ENCODE data around the gene TCOF1. TPM values are rescaled to one million over a fixed set of nuclear protein-coding genes. Genes with fewer than 3 reads are reported as not detected.

TCOF1 gene
- total RNA-seq, 2 donors from 2014 or later, result 55.5 to 62.3 TPM

DNA sequence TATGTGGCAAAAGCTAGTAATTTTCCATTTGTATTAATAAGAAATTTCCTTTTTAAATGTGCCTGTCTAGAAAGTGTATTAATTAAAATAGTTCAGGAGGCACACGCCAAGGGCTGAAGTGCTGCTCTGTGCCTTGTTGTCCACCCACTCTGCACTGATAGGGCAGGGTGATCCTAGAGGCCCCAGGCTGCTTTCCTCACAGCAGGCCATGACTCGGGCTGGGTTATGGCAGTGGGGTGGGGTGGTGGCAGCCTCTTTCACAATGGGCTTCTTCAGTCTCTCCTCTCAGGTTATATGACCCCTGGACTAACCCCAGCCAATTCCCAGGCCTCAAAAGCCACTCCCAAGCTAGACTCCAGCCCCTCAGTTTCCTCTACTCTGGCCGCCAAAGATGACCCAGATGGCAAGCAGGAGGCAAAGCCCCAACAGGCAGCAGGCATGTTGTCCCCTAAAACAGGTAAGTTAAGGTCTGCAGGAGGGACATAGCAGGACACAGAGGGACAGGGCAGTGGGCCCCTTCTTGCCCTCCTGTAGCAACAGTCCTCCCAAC is 35.7 kb downstream of the TCOF1 start:
- H3K4me3 Mint-ChIP-seq, result no peak overlapping the region
- H3K36me3 Mint-ChIP-seq (ENCODE audit: insufficient read depth in 2 of 2), result peaks cover 8 to 23% of the 10 kb centered on the region in 2 donors
- H3K27ac Mint-ChIP-seq, result no peak overlapping the region
- H3K9me3 Mint-ChIP-seq, result no peaks in the 10 kb centered on the region
- DNase-seq, result no peak
- no peak for ATAC-seq (replicated peaks in 1 of 2)
- no peaks in the 10 kb centered on the region for H3K4me1 Mint-ChIP-seq (ENCODE audit: low read depth)
- H3K27me3 Mint-ChIP-seq (ENCODE audit: low read depth), result no peaks in the 10 kb centered on the region

DNA sequence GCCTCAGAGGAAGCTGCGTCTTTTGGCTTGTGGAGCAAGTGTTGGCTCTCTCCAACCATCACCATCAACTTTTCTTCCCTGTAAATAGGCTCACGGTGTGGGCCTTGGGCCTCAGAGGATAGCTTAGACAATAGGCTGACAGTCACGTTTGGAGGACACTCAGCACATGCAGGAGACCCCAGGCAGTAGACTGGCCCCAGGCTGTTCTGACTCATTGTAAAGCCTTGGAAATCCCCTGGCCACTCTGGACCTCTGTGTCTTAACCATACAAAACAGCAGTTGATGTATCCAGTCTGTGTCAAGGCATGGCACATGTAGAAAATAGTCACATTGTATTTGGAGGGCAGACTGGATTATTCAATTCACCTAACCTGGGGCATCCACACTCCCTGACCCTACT is 36.6 kb downstream of the TCOF1 start:
- no peaks in the 10 kb centered on the region for H3K9me3 Mint-ChIP-seq
- H3K27me3 Mint-ChIP-seq (ENCODE audit: low read depth), result no peaks in the 10 kb centered on the region
- H3K36me3 Mint-ChIP-seq (ENCODE audit: insufficient read depth in 2 of 2), result peaks cover 8 to 21% of the 10 kb centered on the region in 2 donors
- H3K4me1 Mint-ChIP-seq (ENCODE audit: low read depth), result no peaks in the 10 kb centered on the region
- H3K4me3 Mint-ChIP-seq, result no peak overlapping the region
- ATAC-seq (replicated peaks in 1 of 2) (peak; percentile 59), DNase-seq (no peak)
- peak overlapping the region; percentile 71 for H3K27ac Mint-ChIP-seq

DNA sequence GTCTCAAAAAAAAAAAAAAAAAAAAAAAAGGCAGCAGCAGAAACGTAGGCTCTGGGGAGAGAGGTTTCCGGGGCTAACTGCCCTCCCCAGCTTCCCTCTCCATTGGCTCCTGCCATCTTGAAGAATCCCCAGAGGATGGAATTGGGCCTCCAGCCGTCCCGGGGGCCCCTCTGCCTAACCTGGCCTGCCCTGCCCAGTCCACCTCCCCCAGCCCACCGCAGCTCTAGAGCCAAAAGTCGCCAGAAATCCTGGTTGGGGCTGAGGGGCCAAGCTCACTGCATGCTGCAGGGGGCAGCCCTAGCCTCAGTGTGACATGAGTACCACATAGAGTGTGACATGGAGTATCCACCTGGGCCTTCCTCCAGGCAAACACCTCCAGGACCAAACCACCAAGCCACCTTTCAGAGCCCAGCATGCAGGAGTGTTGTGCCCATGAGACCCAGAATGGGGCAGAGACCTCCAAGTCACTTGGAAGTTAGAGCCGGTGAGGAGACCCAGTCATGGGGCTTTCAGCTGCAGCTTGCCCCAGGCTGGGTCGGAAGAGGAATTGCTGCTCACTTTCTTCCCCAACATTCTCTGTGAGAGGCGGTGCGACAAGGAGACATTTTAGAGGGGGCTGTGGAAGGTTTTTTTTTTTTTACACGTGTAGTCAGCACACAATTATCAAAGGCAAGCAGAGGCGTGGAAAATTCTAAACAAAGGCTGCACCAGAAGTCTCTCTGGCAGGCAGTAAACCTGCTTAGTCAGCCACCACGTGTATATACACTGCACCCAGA is 37.6 kb downstream of the TCOF1 start:
- DNase-seq, result no peak
- Mint-ChIP-seq H3K36me3 (ENCODE audit: insufficient read depth in 2 of 2) (peaks cover 8 to 20% of the 10 kb centered on the region in 2 donors), H3K4me1 (ENCODE audit: low read depth) (no peaks in the 10 kb centered on the region), H3K4me3 (no peak overlapping the region), H3K9me3 (no peaks in the 10 kb centered on the region), H3K27me3 (ENCODE audit: low read depth) (no peaks in the 10 kb centered on the region), H3K27ac (peak overlapping the region; percentile 65)
- no peak for ATAC-seq (replicated peaks in 1 of 2)

DNA sequence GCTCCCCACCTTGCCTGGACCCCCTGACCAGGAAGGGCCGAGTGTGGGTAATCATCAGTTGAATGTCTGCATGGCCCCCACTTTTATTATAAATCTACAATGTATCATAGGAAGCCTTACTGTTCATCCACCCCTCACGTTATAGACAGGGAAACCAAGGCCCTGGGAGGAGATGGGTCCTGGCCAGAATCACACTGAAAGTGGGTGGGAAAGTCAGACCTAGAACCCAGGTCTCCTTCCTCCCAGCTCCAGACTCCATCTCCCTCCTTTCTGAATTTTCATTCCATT is 38.1 kb downstream of the TCOF1 start:
- no peak overlapping the region for H3K4me3 Mint-ChIP-seq
- no peaks in the 10 kb centered on the region for H3K4me1 Mint-ChIP-seq (ENCODE audit: low read depth)
- H3K36me3 Mint-ChIP-seq (ENCODE audit: insufficient read depth in 2 of 2), result peaks cover 8 to 22% of the 10 kb centered on the region in 2 donors
- H3K27me3 Mint-ChIP-seq (ENCODE audit: low read depth), result no peaks in the 10 kb centered on the region
- DNase-seq (no peak), ATAC-seq (replicated peaks in 1 of 2) (no peak)
- peak overlapping the region; percentile 34 for H3K27ac Mint-ChIP-seq
- no peaks in the 10 kb centered on the region for H3K9me3 Mint-ChIP-seq

DNA sequence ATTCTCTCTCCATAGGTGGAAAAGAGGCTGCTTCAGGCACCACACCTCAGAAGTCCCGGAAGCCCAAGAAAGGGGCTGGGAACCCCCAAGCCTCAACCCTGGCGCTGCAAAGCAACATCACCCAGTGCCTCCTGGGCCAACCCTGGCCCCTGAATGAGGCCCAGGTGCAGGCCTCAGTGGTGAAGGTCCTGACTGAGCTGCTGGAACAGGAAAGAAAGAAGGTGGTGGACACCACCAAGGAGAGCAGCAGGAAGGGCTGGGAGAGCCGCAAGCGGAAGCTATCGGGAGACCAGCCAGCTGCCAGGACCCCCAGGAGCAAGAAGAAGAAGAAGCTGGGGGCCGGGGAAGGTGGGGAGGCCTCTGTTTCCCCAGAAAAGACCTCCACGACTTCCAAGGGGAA is 38.8 kb downstream of the TCOF1 start:
- DNase-seq (no peak), ATAC-seq (replicated peaks in 1 of 2) (no peak)
- H3K27me3 Mint-ChIP-seq (ENCODE audit: low read depth), result no peaks in the 10 kb centered on the region
- H3K4me3 Mint-ChIP-seq, result no peak overlapping the region
- no peaks in the 10 kb centered on the region for H3K9me3 Mint-ChIP-seq
- H3K4me1 Mint-ChIP-seq (ENCODE audit: low read depth), result no peaks in the 10 kb centered on the region
- H3K27ac Mint-ChIP-seq, result peak overlapping the region; percentile 34
- H3K36me3 Mint-ChIP-seq (ENCODE audit: insufficient read depth in 2 of 2), result peaks cover 8 to 22% of the 10 kb centered on the region in 2 donors

DNA sequence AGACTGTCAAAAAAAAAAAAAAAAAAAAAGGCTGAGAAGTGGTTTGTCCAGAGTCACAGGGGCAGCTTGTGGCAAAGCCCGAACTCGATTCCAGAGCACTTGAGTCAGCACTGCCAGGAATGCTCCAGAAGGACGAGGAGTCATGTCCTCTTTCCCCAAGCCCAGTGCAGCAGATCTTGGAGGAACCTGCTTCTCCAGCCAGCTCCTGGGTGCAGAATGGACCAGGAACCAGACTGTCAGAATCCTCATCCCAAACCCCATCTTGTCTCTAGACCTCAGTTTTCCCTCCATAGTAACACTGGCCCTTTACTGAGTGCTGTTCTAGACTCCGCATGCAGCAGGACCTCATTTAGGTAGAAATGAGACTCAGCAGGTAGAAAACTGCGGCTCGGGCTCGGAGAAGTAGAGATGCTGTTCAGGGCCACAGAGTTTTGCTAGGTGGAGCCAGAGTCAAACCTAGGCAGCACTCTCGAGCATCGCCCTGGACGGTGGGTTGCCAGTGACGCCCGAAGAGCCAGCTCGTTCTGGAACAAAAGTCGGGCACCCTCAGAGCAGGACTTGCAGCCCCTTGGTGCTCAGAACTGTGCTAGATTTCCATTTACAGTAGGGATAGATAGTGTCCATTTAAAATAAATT is 39.8 kb downstream of the TCOF1 start:
- Mint-ChIP-seq H3K36me3 (ENCODE audit: insufficient read depth in 2 of 2) (peaks cover 8 to 20% of the 10 kb centered on the region in 2 donors), H3K4me1 (ENCODE audit: low read depth) (no peaks in the 10 kb centered on the region), H3K9me3 (no peaks in the 10 kb centered on the region), H3K27me3 (ENCODE audit: low read depth) (no peaks in the 10 kb centered on the region), H3K4me3 (no peak overlapping the region), H3K27ac (no peak overlapping the region)
- ATAC-seq (replicated peaks in 1 of 2) (no peak), DNase-seq (no peak)

DNA sequence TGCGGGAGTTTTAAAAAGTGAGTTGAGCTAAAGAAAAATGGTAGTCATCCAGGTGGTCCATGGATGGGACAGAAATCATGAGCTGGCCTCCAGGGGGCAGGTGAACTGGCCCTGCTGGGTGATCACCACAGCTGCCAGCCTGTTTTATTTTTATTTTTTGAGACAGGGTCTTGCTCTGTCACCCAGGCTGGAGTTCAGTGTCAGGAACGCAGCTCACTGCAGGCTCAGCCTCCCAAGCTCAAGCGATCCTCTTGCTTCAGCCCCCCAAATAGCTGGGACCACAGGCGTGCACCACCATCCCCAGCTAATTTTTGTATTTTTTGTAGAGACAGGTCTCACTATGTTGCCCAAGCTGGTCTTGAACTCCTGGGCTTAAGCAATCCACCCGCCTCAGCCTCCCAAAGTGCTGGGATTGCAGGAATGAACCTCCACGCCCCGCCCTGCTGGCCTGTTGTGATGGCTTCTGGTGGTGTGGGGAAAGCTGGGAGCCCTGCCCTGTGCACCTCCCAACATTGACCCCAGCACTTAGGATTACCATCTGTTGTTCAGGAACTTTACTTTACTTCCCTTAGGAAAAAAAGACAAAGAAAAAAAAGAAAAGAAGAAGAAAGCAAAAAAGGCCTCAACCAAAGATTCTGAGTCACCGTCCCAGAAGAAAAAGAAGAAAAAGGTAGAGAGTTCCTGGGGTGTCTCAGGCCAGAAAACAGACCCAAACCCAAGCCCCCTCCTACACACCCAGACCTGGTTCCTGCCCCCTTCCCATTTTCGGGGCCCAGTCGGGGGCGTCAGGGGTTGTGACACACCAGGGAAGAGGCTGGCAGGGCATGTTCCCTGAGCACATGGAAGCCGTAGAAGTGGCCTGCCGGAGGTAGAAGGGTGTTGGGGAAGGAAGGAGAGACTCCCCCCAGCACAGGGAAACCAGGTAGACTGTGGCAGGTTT is 40.6 kb downstream of the TCOF1 start:
- no peak overlapping the region for H3K4me3 Mint-ChIP-seq
- DNase-seq (no peak), ATAC-seq (replicated peaks in 1 of 2) (peak in 1 of 2 donors; percentile 14)
- no peaks in the 10 kb centered on the region for H3K4me1 Mint-ChIP-seq (ENCODE audit: low read depth)
- H3K27ac Mint-ChIP-seq, result no peak overlapping the region
- no peaks in the 10 kb centered on the region for H3K27me3 Mint-ChIP-seq (ENCODE audit: low read depth)
- no peaks in the 10 kb centered on the region for H3K9me3 Mint-ChIP-seq
- H3K36me3 Mint-ChIP-seq (ENCODE audit: insufficient read depth in 2 of 2), result peaks cover 8 to 25% of the 10 kb centered on the region in 2 donors

DNA sequence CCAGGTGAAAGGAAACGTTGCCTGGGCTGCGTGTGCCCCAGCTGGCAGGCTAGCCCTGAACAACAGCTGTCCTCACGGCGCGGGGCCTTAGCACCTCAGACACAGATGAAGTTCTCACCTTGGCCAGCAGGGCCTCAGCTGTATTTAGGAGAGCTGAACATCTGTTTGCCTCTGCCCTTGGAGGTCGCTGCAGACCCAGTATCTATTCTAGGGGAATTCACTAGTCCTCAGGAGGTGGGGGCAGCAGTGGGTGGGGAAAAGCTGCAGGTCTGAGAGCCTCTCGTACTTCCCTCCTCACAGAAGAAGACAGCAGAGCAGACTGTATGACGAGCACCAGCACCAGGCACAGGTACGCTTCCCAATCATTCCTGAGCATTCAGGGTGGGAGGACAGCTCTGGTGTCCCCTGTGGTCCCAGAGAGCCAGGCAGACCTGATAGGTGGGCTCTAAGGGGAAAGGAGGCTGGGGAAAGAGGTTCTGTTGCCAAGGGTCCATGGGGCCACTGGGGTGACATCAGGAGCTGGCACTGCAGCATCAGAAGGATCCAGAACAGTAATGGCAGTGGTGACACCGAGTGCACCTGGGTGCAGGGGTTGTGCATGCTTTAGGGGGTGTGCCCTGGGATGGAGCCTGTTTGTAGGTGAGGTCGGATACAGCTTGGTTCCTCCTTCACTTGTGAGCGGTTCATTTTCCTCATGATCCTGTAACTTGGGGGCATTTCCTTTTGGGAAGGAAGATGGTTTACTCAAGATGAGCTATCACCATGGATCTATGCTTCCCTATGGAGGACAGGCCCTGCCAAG is 41.4 kb downstream of the TCOF1 start:
- ATAC-seq (replicated peaks in 1 of 2) (peak; percentile 40 to 45), DNase-seq (peak in 1 of 2 donors; percentile 22)
- Mint-ChIP-seq H3K36me3 (ENCODE audit: insufficient read depth in 2 of 2) (peaks cover 8 to 23% of the 10 kb centered on the region in 2 donors), H3K9me3 (no peaks in the 10 kb centered on the region), H3K27ac (no peak overlapping the region), H3K4me3 (no peak overlapping the region), H3K27me3 (ENCODE audit: low read depth) (no peaks in the 10 kb centered on the region), H3K4me1 (ENCODE audit: low read depth) (no peaks in the 10 kb centered on the region)

DNA sequence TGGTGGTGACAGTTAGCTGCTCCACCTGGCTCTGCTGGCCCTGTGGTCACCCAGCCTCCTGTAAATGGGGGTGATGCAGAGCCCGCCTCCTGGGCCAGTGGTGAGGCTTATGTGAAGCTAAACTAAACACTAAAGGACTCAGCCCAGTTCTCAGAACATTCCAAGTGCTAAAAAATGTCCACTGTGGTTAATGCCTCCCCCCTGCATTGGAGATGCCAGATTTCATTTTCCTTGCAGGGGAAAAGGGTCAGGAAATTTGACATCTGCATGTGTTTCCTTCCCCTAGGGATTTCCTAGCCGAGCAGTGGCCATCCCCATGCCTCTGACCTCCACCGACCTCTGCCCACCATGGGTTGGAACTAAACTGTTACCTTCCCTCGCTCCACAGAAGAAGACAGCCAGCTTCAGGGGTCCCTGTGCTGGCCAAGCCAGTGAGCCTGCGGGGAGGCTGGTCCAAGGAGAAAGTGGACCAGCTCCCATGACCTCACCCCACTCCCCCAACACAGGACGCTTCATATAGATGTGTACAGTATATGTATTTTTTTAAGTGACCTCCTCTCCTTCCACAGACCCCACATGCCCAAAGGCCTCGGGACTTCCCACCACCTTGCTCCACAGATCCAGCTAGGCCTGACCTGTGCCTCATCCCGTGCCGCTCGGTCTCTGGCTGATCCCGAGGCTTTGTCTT is 42.2 kb downstream of the TCOF1 start:
- no peak for ATAC-seq (replicated peaks in 1 of 2)
- H3K9me3 Mint-ChIP-seq, result no peaks in the 10 kb centered on the region

DNA sequence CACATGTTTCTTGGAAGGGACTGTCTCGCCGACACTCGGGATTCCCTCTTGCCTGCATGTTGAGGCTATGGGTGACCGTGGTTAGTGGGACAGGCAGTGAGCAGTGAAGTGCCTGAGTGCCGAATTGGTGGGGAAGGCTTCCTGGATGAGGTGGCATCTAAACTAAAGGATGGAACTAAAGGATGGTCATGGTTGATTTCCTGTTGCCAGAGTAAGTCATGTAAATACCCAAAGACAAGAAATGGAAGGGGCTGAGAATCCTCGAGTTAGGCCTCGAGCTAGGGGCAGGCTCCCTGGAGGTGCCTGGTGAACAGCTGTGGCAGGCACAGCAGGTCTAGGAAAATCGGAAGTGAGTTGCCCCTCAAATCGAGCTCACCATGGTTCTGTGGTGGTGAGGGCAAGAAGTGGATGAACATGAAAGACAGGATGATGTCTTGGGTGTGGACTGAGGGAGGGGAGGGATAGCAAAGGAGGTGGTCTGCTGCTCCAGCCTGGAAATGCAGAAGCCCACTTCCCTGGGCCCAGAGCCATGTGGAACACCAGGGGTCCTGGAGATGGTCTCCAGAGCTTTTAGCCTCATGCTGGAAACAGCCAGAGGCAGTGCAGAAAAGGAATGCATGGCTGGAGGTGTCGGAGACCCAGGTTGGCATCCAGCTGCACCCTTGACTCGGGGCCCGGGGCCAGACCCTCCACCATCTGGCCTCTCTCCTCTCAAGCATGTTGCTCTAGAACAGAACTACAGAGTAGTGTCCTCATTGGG is 43.0 kb downstream of the TCOF1 start:
- DNase-seq (no peak), ATAC-seq (replicated peaks in 1 of 2) (no peak)
- no peak overlapping the region for H3K4me3 Mint-ChIP-seq
- H3K27ac Mint-ChIP-seq, result peak overlapping the region; percentile 34
- H3K9me3 Mint-ChIP-seq, result no peaks in the 10 kb centered on the region
- H3K4me1 Mint-ChIP-seq (ENCODE audit: low read depth), result no peaks in the 10 kb centered on the region
- peaks cover 4 to 19% of the 10 kb centered on the region in 2 donors for H3K36me3 Mint-ChIP-seq (ENCODE audit: insufficient read depth in 2 of 2)
- H3K27me3 Mint-ChIP-seq (ENCODE audit: low read depth), result no peaks in the 10 kb centered on the region

More for the DNA sequence above, 42.2 kb downstream of the TCOF1 start:
- no peaks in the 10 kb centered on the region for H3K27me3 Mint-ChIP-seq (ENCODE audit: low read depth)
- no peak overlapping the region for H3K4me3 Mint-ChIP-seq
- DNase-seq, result no peak
- peaks cover 8 to 23% of the 10 kb centered on the region in 2 donors for H3K36me3 Mint-ChIP-seq (ENCODE audit: insufficient read depth in 2 of 2)
- no peaks in the 10 kb centered on the region for H3K4me1 Mint-ChIP-seq (ENCODE audit: low read depth)
- H3K27ac Mint-ChIP-seq, result peak overlapping the region; percentile 34

DNA sequence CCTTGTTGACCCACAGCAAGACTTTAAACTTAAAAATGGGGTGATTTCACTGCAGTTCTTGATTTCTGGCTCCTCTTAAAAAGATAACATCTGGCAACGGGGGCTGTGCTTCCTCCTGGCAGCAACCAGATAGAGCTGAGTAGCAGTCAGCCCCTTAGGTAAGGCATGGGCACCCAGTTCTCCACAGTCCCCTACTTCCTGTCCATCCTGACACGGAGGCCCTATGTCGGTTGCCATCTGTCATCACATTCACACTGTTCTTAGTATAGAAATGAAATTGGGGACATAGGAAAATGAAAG is 43.5 kb downstream of the TCOF1 start:
- H3K36me3 Mint-ChIP-seq (ENCODE audit: insufficient read depth in 2 of 2), result peaks cover 2 to 19% of the 10 kb centered on the region in 2 donors
- ATAC-seq (replicated peaks in 1 of 2), result no peak

More for the DNA sequence above, 43.5 kb downstream of the TCOF1 start:
- H3K9me3 Mint-ChIP-seq, result no peaks in the 10 kb centered on the region
- no peak for DNase-seq
- H3K4me1 Mint-ChIP-seq (ENCODE audit: low read depth), result no peaks in the 10 kb centered on the region
- peak overlapping the region; percentile 71 for H3K27ac Mint-ChIP-seq
- no peak overlapping the region for H3K4me3 Mint-ChIP-seq
- H3K27me3 Mint-ChIP-seq (ENCODE audit: low read depth), result no peaks in the 10 kb centered on the region

Data from activated T-cell treated with anti-CD3 and anti-CD28 coated beads, Interleukin-2, amount 50 U/mL, for 72 hours (primary cell).